Brain microvascular endothelial cell (primary cell): ENCODE data around the gene HKDC1.

ENCODE experiments used
- DNase-seq: peaks from one replicate; pipeline ENCODE4 v3.0.0-alpha.2; 2020
- H3K27ac ChIP-seq: fragments of 250-450 bp; sonication (Bioruptor Pico); 2 replicates; pipeline ENCODE4 v1.5.1; 2020; ENCODE audit warnings: mild to moderate bottlenecking, moderate library complexity
- H3K27me3 ChIP-seq: fragments of 250-450 bp; sonication (Bioruptor Pico); replicated peaks from 2 replicates; pipeline ENCODE4 v1.5.1; 2020; ENCODE audit warnings: mild to moderate bottlenecking
- H3K36me3 ChIP-seq: fragments of 250-450 bp; sonication (Bioruptor Pico); replicated peaks from 2 replicates; pipeline ENCODE4 v1.5.1; 2020; ENCODE audit warnings: mild to moderate bottlenecking
- H3K4me3 ChIP-seq: 2 replicates; pipeline ENCODE4 v1.5.1; 2011; ENCODE audit warnings: low read depth, mild to moderate bottlenecking, control low read depth, low read length, moderate library complexity
- in situ Hi-C: cut with HindIII; loops from 2 replicates; pipeline ENCODE4 v1.10.0; 2017; ENCODE audit warnings: low sequenced_read_pairs, low pct_ligation_motif_present
- TF ChIP-seq, protein P1 (sequence below): IDR thresholded peaks from 2 replicates; pipeline ENCODE4 v1.5.1; 2011; ENCODE audit warnings: low read depth, mild to moderate bottlenecking, moderate library complexity, low read length, control low read depth, inconsistent platforms; ENCODE audit errors: missing control alignments

HKDC1 gene

GRCh38 chr10:69268761-69269416, 48.8 kb downstream of the HKDC1 start:
- H3K27me3 ChIP-seq: peaks cover 3% of the 10 kb centered on the region
- TF ChIP-seq, protein P1, sequence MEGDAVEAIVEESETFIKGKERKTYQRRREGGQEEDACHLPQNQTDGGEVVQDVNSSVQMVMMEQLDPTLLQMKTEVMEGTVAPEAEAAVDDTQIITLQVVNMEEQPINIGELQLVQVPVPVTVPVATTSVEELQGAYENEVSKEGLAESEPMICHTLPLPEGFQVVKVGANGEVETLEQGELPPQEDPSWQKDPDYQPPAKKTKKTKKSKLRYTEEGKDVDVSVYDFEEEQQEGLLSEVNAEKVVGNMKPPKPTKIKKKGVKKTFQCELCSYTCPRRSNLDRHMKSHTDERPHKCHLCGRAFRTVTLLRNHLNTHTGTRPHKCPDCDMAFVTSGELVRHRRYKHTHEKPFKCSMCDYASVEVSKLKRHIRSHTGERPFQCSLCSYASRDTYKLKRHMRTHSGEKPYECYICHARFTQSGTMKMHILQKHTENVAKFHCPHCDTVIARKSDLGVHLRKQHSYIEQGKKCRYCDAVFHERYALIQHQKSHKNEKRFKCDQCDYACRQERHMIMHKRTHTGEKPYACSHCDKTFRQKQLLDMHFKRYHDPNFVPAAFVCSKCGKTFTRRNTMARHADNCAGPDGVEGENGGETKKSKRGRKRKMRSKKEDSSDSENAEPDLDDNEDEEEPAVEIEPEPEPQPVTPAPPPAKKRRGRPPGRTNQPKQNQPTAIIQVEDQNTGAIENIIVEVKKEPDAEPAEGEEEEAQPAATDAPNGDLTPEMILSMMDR: no peak
- H3K4me3 ChIP-seq: no peak overlapping the region
- in situ Hi-C loops: no loop called here
- no peak overlapping the region for H3K27ac ChIP-seq
- no peak for DNase-seq
- H3K36me3 ChIP-seq: no peaks in the 10 kb centered on the region

GRCh38 chr10:69269761-69270160, 49.6 kb downstream of the HKDC1 start:
- H3K4me3 ChIP-seq: no peak overlapping the region
- H3K27ac ChIP-seq: no peak overlapping the region
- no peak for DNase-seq
- in situ Hi-C loops: no loop called here
- no peaks in the 10 kb centered on the region for H3K36me3 ChIP-seq
- TF ChIP-seq, protein P1: no peak
- peaks cover 3% of the 10 kb centered on the region for H3K27me3 ChIP-seq

- TF ChIP-seq, protein P1: no peak
- Histone ChIP-seq H3K4me3 (no peak overlapping the region), H3K36me3 (no peaks in the 10 kb centered on the region), H3K27me3 (peaks cover 3% of the 10 kb centered on the region), H3K27ac (no peak overlapping the region)
- DNase-seq: no peak
- in situ Hi-C loops: no loop called here
Observed at GRCh38 chr10:69270990-69271389, 50.9 kb downstream of the HKDC1 start.

- Histone ChIP-seq H3K36me3 (no peaks in the 10 kb centered on the region), H3K4me3 (no peak overlapping the region), H3K27ac (no peak overlapping the region), H3K27me3 (no peaks in the 10 kb centered on the region)
- no peak for DNase-seq
- TF ChIP-seq, protein P1: no peak
- in situ Hi-C loops: no loop called here
Observed at GRCh38 chr10:69272624-69273023, 52.5 kb downstream of the HKDC1 start.

- H3K27me3 ChIP-seq: no peaks in the 10 kb centered on the region
- no peak for DNase-seq
- in situ Hi-C loops: no loop called here
- no peak overlapping the region for H3K27ac ChIP-seq
- no peaks in the 10 kb centered on the region for H3K36me3 ChIP-seq
- TF ChIP-seq, protein P1: no peak
- H3K4me3 ChIP-seq: no peak overlapping the region
Observed at GRCh38 chr10:69275444-69275843, 55.3 kb downstream of the HKDC1 start.

DNA sequence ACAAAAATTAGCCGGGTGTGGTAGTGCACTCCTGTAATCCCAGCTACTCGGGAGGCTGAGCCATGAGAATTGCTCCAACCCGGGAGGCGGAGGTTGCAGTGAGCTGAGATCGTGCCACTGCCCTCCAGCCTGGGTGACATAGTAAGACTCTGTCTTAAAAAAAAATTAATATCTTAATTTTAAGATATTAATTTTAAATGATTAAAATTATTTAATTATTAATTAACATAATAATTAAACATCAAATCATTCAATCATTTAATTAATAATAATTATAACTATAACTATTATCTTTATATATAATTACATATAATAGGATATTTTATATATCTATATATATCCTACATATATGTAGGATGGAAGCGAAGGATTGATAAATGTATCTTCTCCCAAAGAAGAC, 56.4 kb downstream of the HKDC1 start:
- DNase-seq: no peak
- in situ Hi-C loops: no loop called here
- TF ChIP-seq, protein P1: no peak
- no peaks in the 10 kb centered on the region for H3K27me3 ChIP-seq
- no peak overlapping the region for H3K4me3 ChIP-seq
- H3K27ac ChIP-seq: no peak overlapping the region
- H3K36me3 ChIP-seq: no peaks in the 10 kb centered on the region
